DND-41 (cell line): ENCODE measurements around the gene STIMATE.

Source experiments
- CTCF ChIP-seq: IDR thresholded peaks from 2 replicates; pipeline ENCODE4 v1.5.1; 2012; ENCODE audit warnings: borderline replicate concordance, low read length, moderate library complexity, mild to moderate bottlenecking; ENCODE audit not compliant: poor library complexity, severe bottlenecking; ENCODE audit errors: extremely low read depth
- EZH2 ChIP-seq: IDR thresholded peaks from 3 replicates; pipeline ENCODE4 v1.6.1; 2012; ENCODE audit warnings: borderline replicate concordance, low read depth, mild to moderate bottlenecking, moderate library complexity, low read length, inconsistent platforms; ENCODE audit not compliant: severe bottlenecking

DNA sequence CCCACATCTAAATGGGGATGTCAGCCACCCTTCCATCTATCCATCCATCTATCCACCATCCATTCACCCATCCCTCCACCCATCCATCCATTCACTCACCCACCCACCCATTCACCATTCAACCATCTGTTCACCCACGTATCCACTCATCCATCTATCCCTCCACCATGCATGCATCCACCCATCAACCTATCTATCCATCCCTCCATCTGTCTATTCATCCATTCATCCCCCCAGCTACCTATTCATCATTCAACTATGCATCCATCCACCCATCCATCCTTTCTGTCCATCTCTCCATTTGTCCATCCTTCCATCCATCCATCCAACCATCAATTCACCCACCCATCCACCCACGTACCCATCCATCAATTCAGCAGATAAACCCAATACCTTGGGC lies 88.2 kb downstream of the STIMATE start:
- TF ChIP-seq EZH2 (no peak), CTCF (no peak)
